H1 (cell line): ENCODE data around the gene DNAJC28. TPM values are rescaled to one million over a fixed set of nuclear protein-coding genes. Genes with fewer than 3 reads are reported as not detected.

Experiments used
- CBX5 ChIP-seq: fragments of 300-800, 300-1000 bp; sonication (generic); IDR thresholded peaks from 2 replicates; pipeline ENCODE4 v1.7.1; 2016; ENCODE audit warnings: antibody characterized with exemption, low read length, low read depth
- CTBP2 ChIP-seq: IDR thresholded peaks from 2 replicates; pipeline ENCODE4 v1.7.0; 2011; ENCODE audit warnings: borderline replicate concordance, mild to moderate bottlenecking, moderate library complexity, mixed read lengths, low read length; ENCODE audit not compliant: insufficient read depth, insufficient read length
- EP300 ChIP-seq, 2 experiments: IDR thresholded peaks; 1 replicate in 1 of 2; 2 replicates in 1 of 2; pipeline ENCODE4 v1.6.1; 2011 to 2012; ENCODE audit warnings: low read depth in 2 of 2, low read length in 2 of 2, mild to moderate bottlenecking in 2 of 2, borderline replicate concordance in 1 of 2, inconsistent platforms in 1 of 2, moderate library complexity in 1 of 2
- EZH2 ChIP-seq: fragments of 200-600 bp; sonication (generic); IDR thresholded peaks from 2 replicates; pipeline ENCODE4 v1.7.1; 2012; ENCODE audit warnings: low read depth, mild to moderate bottlenecking, moderate library complexity, low read length, inconsistent platforms; ENCODE audit not compliant: severe bottlenecking
- KDM1A ChIP-seq: fragments of 200-600, 300-600 bp; sonication (generic); IDR thresholded peaks from 2 replicates; pipeline ENCODE4 v1.7.1; 2016; ENCODE audit warnings: mild to moderate bottlenecking, low read length, borderline replicate concordance
- KDM4A ChIP-seq: IDR thresholded peaks from one replicate; pipeline ENCODE4 v1.7.1; 2012; ENCODE audit warnings: low read depth, mild to moderate bottlenecking, moderate library complexity, low read length, inconsistent platforms; ENCODE audit not compliant: severe bottlenecking
- RAD21 ChIP-seq, 2 experiments: IDR thresholded peaks in 1 of 2; conservative IDR thresholded peaks in 1 of 2; 2 replicates each; pipeline ENCODE4 v1.6.1; 2011; ENCODE audit warnings: low read depth in 2 of 2, low read length in 2 of 2, improper control_type of control experiment in 1 of 2, inconsistent platforms in 1 of 2, mild to moderate bottlenecking in 1 of 2, moderate library complexity in 1 of 2
- SIN3A ChIP-seq, 2 experiments: IDR thresholded peaks in 1 of 2; conservative IDR thresholded peaks in 1 of 2; 2 replicates each; pipeline ENCODE4 v1.6.1; 2011 to 2012; ENCODE audit warnings: low read length in 2 of 2, improper control_type of control experiment in 1 of 2, low read depth in 1 of 2, mild to moderate bottlenecking in 1 of 2
- SP1 ChIP-seq: IDR thresholded peaks from 2 replicates; pipeline ENCODE4 v1.6.1; 2011; ENCODE audit warnings: low read depth, low read length
- TEAD4 ChIP-seq: IDR thresholded peaks from 2 replicates; pipeline ENCODE4 v1.6.1; 2012; ENCODE audit warnings: low read depth, low read length, inconsistent platforms, mixed read lengths
- polyA plus RNA-seq, 7 experiments: library from polyadenylated mRNA; depleted of rRNA in 3 of 7; stranded (reverse) in 5 of 7; unstranded in 2 of 7; fragments of >200 nt in 5 of 7; fragments of 200-250 nt in 2 of 7; gene quantifications; 1 replicate in 5 of 7; 2 replicates in 1 of 7; 4 replicates in 1 of 7; pipeline versions ENCODE4 v1.2.1 to v1.2.3, GENCODE V29; 2011 to 2013; ENCODE audit warnings: missing spikeins in 2 of 7, mixed read lengths in 2 of 7
- total RNA-seq: library from RNA; stranded (reverse); fragmentation: NEBNext Ultra II Directional; extraction: Animal tissue kit (Norgen Biotek cat#: 25700); gene quantifications from 2 replicates; pipeline ENCODE4 v1.2.1, GENCODE V29; 2021

Gene DNAJC28
- total and polyA plus RNA-seq, 2 of the 8 experiments (the other 6 are each of a cell fraction or from before 2014, with no cell fraction given), result 0.97 to 4.3 TPM

- TF ChIP-seq CBX5, result no peak
- no peak for TF ChIP-seq SIN3A (conservative IDR thresholded peaks at IDR 0.05 in 1 of 2, IDR thresholded peaks at IDR 0.05 in 1 of 2; ENCODE audit: low read depth in 1 of 2, low read length in 2 of 2)
- no peak for TF ChIP-seq TEAD4
- no peak for TF ChIP-seq EZH2
- TF ChIP-seq CTBP2, result no peak
- TF ChIP-seq KDM4A, result no peak
- TF ChIP-seq RAD21 (IDR thresholded peaks at IDR 0.05 in 1 of 2, conservative IDR thresholded peaks at IDR 0.05 in 1 of 2; ENCODE audit: low read depth in 2 of 2, low read length in 2 of 2), result no peak
- TF ChIP-seq SP1, result no peak
- no peak for TF ChIP-seq EP300 (IDR thresholded peaks at IDR 0.05; ENCODE audit: borderline replicate concordance in 1 of 2, low read depth in 2 of 2, low read length in 2 of 2)
- no peak for TF ChIP-seq KDM1A
Observed at GRCh38 chr21:33452362-33452761, 39.2 kb downstream of the DNAJC28 start (continued).
